ENCODE measurements around the gene PGAM1.
A peak's percentile ranks its signal among the peaks of the same experiment; 100 is the strongest.
"Not testable (repeated sequence)": the region's sequence is repeated elsewhere in the genome, so short reads cannot be mapped to it uniquely, and the experiment has no call there.

The PGAM1 gene

DNA sequence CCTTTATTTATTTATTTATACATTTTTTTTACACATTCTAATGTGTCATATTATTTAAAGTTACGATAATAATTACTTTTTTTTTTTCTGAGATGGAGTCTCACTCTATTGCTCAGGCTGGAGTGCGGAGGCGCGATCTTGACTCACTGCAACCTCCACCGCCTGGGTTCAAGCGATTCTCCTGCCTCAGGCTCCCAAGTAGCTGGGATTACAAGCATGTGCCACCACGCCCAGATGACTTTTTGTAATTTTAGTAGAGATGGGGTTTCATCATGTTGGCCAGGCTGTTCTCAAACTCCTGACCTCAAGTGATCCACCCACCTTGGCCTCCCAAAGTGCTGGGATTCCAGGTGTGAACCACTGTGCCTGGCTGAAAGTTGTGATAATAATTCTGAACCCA, 19.5 kb upstream of the PGAM1 start:
- in situ Hi-C loops (cut with HindIII; ENCODE audit: low pct_ligation_motif_present, low pct_unique_long_range_greater_than_20kb, low sequenced_read_pairs): not testable (repeated sequence)

DNA sequence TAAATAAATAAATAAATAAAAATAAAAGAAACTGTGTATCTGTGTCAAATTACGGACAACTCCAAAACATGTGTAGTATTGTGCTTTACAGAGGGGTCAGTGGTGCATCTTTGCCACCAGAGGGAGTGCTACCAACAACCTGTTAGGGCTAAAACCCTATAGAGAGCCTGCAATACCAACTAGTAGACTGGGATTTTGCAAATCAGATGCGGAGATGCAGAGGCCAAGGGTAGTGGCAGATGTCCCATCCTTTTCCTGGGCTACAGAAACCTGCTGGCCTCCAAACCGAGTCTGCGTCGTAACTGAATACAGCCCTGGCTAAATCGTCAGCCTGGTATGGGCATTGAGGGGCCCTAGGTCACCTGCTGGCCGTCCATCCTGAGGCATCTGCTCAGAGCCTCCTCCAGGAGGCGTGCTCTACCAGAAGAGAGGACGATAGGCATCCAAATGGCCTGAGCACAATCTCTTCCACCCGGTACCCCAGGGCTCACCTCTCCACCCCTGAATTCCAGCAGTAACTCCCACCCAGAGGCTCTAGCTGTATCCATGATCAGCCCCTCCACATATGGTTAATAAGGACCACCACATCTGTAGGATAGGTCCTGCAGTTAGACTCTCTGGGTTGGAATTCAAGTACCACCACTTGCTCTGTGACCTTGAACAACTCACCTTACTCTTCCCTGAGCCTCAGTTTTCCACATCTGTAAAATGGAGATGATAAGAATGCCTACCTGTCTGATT, 18.6 kb upstream of the PGAM1 start:
- in situ Hi-C loops (cut with HindIII; ENCODE audit: low pct_ligation_motif_present, low pct_unique_long_range_greater_than_20kb, low sequenced_read_pairs): no loop called here
- DNase-seq: peak; percentile 88

More for the DNA sequence above, 19.5 kb upstream of the PGAM1 start:
- not testable (repeated sequence) for DNase-seq

DNA sequence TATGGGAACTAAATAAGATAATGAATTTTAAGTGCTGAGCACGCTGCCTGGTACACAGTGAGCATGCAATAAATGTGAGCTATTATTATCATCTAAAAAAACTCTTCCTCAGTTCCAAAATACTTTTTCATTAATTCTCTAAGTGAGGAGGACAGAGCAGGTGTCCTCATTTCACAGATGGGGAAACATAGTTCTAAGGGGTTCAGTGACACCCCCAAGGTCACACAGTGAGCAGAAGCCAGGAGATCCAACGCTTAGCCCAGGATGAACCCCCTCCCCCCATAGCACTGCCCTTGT, 18.1 kb upstream of the PGAM1 start:
- DNase-seq: no peak
- in situ Hi-C loops (cut with HindIII; ENCODE audit: low pct_ligation_motif_present, low pct_unique_long_range_greater_than_20kb, low sequenced_read_pairs): no loop called here

DNA sequence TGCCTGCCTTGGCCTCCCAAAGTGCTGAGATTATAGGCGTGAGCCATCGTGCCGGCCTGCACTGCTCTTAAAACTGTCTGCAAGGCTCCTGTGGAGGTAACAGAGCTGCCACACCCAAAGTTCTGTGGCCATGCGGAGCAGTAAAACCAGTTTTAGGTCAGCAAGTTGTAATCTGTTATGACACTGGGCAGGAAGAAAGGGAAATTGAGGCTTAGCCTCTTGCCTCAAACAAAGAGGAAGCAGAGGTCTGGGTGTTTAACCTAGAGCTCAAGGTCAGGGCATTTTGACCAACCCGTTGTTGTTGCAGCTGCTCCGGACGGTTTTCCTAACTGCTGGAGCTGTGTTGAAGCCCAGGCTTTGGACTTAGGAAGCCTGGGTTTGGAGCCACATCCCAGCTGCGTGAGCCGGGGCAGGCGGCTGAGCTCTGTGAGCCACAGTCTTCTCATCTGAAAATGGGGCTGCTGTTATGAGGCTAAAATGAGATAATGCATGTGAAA, 17.4 kb upstream of the PGAM1 start:
- in situ Hi-C loops (cut with HindIII; ENCODE audit: low pct_ligation_motif_present, low pct_unique_long_range_greater_than_20kb, low sequenced_read_pairs): no loop called here
- no peak for DNase-seq

DNA sequence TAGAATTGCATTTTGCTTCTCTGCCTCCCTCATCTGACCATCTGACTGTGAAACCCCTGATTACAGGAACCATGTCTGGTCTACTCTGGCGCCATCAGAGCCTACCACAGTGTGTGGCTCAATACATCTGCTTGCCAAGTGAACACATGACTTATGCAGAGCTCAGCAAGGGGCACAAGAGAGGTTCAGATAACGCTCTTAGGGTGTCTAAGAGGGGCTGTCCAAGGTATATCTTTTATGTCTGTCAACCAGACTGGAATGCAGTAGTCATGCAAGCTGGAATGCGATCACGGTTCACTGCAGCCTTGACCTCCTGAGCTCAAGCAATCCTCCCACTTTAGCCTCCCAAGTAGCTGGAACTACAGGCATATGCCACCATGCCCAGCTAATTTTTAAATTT, 14.6 kb upstream of the PGAM1 start:
- peak; percentile 84 for DNase-seq

DNA sequence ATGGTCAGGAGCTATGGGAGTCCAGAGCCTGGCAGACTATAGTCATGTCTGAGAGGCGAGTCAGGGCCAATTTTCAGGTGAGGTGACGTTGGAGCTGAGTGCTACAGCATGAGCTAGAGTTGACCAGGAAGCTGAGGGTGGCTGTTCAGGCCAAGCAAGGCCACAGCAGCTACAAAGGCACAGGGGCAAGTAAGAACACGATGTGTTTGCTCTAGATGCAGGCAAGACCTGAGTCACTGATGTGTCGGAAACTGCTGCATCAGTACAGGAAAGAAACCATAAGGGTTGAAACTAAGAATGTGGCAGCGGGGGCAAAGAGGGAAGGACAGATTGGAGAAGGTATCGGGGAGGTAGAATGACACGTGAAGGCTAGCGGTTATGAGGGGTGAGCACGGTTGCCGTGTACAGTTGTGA, 13.1 kb upstream of the PGAM1 start:
- no peak for DNase-seq
- in situ Hi-C loops (cut with HindIII; ENCODE audit: low pct_ligation_motif_present, low pct_unique_long_range_greater_than_20kb, low sequenced_read_pairs): no loop called here

More for the DNA sequence above, 14.6 kb upstream of the PGAM1 start:
- in situ Hi-C loops (cut with HindIII; ENCODE audit: low pct_ligation_motif_present, low pct_unique_long_range_greater_than_20kb, low sequenced_read_pairs): no loop called here

DNA sequence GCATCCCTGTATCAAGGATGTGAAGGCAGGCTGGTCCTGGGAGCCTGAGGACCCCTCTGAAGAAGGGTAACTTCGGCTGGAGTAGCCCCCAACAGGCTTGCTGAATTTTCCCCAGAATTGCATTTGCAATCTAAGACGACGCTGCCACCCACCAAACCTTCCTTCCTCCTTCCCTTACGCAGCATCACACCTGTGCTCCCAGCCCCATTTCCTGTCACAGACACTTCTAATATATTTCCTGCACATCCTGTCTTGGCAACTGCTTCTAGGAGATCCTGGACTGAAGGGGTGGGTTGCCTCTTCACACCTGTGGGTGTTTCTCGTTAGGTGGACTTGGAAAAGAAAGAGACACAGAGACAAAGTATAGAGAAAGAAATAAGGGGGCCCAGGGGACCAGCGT, 9.4 kb upstream of the PGAM1 start:
- in situ Hi-C loops (cut with HindIII; ENCODE audit: low pct_ligation_motif_present, low pct_unique_long_range_greater_than_20kb, low sequenced_read_pairs): no loop called here
- no peak for DNase-seq

DNA sequence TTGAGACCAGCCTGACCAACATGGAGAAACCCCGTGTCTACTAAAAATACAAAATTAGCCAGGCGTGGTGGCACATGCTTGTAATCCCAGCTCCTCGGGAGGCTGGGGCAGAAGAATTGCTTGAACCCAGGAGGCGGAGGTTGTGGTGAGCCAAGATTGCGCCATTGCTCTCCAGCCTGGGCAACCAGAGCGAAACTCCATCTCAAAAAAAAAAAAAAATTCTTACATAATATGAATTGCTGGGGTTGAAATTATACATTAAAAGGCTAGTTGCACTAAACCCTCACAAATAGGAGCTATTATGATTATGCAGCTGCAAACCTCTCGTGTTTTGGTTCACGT, 2.3 kb upstream of the PGAM1 start:
- DNase-seq; in situ Hi-C loops (cut with HindIII; ENCODE audit: low pct_ligation_motif_present, low pct_unique_long_range_greater_than_20kb, low sequenced_read_pairs): not testable (repeated sequence)

DNA sequence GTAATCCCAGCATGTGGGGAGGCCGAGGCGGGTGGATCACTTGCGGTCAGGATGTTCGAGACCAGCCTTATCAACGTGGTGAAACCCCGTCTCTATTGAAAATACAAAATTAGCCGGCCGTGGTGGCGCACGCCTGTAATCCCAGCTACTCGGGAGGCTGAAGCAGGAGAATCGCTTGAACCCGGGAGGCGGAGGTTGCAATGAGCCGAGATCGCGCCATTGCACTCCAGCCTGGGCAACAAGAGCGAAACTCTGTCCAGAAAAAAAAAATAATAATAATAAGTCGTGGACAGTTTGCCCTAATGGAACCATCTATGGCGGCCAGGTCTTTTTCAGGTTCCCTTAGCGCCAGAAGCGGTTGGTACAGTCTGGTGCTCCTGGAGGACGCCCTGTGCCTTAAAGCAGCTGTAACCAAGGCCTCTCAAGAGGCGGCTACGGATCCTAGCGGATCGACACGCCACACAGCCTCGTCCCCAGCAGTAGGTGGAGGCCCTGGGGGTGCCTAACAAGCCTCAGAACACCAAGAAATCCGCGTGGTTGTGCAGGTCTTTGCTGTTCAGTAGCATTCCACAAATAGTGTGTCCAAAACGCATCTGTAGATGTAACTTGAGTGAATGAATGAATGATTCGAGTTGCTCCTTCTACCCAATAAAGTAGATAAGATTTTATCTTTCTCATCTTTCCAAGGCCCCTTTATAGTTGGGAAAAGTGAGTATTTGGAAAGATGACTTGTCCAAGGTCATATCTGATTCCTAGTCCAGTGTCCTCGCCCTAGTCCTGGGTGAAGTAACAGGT, 982 bp downstream of the PGAM1 start:
- peak; percentile 29 for DNase-seq
- in situ Hi-C loops (cut with HindIII; ENCODE audit: low pct_ligation_motif_present, low pct_unique_long_range_greater_than_20kb, low sequenced_read_pairs): no loop called here

DNA sequence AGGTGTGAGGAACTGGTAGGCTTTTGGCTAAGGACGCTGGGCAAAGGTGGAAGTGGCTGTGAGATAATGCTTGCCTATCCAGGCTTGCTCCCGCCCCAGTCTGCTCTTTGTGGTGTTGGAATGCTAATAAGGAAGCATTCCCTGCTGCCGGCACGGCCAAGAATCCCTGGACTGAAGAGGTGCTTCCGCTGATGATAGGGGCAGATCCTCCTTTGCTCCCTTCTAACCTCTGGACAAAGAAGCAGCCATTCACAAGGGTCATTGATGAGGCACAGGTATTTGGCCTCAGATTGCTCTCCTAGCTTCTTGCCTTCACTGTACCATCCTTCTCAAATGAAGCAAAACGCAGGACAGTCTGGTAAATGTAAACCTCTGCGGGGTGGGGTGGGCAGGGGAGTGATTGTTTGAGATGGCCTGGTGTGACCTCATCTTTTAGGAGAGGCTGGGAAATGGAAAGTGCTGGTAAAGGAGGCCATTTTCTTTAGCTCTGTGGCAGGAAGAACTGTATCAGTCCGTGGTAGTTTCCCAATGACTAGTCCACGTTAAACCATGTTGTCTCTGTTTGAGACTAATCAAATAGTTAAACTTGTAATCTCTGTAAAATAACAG, 1.7 kb downstream of the PGAM1 start:
- in situ Hi-C loops (cut with HindIII; ENCODE audit: low pct_ligation_motif_present, low pct_unique_long_range_greater_than_20kb, low sequenced_read_pairs): no loop called here
- DNase-seq: peak; percentile 77

DNA sequence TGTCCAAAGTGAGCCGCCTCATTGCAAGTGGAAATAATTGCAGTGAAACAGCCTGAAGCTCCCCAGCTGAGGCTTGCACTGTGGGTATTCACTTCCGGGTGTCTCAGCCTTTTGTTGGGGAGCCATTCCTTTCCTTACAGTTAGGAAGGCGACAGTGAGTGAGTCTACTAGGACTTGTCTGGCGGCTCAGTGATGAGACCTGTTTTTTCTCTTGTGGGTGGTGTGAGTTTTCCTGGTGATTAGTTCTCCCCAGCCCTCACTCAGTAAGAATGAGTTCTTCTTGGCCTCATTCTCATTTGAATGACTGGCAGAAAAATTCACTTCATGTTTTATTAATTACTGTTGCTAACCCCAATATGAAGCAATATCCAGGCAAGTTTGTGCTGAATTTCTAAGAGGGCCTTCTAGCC, 2.6 kb downstream of the PGAM1 start:
- in situ Hi-C loops (cut with HindIII; ENCODE audit: low pct_ligation_motif_present, low pct_unique_long_range_greater_than_20kb, low sequenced_read_pairs): no loop called here
- DNase-seq: no peak

DNA sequence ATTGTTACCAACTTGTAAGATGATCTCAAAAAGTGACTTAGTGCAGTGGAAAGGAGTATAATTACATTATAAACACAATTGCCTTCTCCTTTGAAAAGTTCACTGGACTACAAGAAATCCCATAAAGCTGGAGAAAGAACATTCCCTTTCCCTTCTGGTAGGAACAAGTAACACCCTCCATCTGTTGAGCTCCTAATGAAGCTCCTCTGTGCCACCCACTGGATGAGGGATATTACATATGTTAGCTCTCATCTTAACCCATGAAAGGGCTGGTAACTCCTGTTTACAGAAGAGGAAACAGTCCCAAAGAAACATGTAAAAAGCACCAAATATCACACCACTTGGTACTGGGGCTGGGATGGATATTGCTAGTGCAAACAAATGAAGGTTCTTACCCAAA, 8.1 kb downstream of the PGAM1 start:
- in situ Hi-C loops (cut with HindIII; ENCODE audit: low pct_ligation_motif_present, low pct_unique_long_range_greater_than_20kb, low sequenced_read_pairs): no loop called here
- DNase-seq: no peak

DNA sequence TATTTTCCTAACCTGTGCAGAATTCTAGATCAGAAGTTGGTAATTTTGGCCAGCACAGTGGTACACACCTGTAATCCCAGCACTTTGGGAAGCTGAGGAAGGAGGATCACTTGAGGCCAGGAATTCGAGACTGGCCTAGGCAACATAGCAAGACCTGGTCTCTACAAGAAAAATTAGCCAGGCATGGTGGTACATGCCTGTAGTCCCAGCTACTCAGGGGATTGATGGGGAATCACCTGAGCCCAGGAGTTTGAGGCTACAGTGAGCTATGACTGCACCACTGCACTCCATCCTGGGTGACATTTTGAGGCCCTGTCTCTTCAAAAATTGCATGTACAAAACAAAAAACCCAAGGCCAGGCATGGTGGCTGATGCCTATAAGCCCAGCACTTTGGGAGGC, 8.6 kb downstream of the PGAM1 start:
- in situ Hi-C loops (cut with HindIII; ENCODE audit: low pct_ligation_motif_present, low pct_unique_long_range_greater_than_20kb, low sequenced_read_pairs): no loop called here
- DNase-seq: no peak

DNA sequence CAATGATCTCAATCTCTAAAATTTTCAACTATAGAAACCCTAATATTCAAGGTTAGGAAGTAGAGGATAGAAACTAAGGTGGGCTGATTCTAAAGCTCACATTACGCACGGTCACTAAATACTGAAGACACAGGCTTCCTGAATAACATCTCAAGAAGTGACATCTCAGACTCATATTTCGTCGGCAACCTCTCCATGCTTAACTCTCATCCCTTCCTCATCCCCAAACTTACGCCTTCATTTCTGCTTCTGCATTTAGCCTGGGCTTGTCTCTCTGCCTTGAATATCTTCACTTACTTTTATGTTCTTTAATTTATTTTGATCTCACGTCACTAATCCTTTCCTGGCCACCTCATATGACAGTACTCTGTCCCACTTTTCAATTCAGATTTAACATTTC, 9.2 kb downstream of the PGAM1 start:
- no peak for DNase-seq
- in situ Hi-C loops (cut with HindIII; ENCODE audit: low pct_ligation_motif_present, low pct_unique_long_range_greater_than_20kb, low sequenced_read_pairs): no loop called here

DNA sequence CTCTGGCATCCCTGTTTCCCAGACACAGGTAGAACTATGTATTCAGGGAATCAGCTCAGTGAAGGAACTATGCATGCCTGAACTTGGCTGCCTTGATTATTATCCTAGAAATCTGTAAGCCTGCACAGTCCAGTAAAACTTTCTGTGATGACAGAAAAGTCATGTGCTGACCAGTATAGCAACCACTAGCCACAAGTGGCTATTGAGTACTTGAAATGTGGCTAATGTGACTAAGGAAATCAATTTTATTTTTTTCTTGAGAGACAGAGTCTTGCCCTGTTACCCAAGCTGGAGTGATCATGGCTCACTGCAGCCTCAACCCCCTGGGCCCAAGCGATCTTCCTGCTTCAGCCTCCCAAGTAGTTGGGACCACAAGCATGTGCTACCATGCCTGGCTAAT, 16.3 kb downstream of the PGAM1 start:
- peak; percentile 68 for DNase-seq
- in situ Hi-C loops (cut with HindIII; ENCODE audit: low pct_ligation_motif_present, low pct_unique_long_range_greater_than_20kb, low sequenced_read_pairs): no loop called here

DNA sequence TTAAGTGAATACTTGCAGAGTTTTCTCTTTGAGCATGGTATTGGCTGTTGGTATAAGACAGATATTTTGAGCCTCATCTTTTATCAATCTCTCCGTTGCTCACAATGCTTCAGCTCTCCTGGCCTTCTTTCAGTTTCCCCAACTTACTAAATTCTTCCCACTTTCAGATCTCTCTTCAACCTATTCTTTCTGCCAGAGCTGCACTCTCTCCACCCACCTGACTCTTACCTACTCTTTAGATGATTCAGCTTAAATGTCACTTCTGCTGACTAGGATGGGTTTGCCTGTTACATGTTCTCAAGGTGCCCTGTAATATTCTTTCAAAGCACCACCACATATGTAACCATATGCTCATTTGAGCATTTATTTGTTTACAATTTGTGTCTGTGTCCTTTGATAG, 18.2 kb downstream of the PGAM1 start:
- in situ Hi-C loops (cut with HindIII; ENCODE audit: low pct_ligation_motif_present, low pct_unique_long_range_greater_than_20kb, low sequenced_read_pairs): no loop called here
- DNase-seq: no peak

DNA sequence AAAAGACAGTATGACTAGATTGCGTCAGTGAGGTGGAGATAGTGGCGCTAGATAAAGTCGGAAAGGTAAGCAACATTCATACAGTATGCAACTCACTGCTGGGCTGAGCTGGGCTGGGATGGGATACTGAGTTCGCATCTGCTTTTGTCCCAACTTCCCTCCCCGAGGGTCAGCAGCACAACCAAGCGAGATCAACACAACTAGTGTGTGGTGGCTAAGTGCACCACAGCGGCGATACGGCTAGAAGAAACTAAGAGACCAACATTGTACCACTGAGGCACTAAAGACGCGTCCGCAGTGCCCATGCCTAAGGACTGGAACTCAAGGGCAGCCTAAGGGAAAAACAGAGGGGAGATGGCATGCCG, 19.3 kb downstream of the PGAM1 start:
- in situ Hi-C loops (cut with HindIII; ENCODE audit: low pct_ligation_motif_present, low pct_unique_long_range_greater_than_20kb, low sequenced_read_pairs): no loop called here
- no peak for DNase-seq

DNA sequence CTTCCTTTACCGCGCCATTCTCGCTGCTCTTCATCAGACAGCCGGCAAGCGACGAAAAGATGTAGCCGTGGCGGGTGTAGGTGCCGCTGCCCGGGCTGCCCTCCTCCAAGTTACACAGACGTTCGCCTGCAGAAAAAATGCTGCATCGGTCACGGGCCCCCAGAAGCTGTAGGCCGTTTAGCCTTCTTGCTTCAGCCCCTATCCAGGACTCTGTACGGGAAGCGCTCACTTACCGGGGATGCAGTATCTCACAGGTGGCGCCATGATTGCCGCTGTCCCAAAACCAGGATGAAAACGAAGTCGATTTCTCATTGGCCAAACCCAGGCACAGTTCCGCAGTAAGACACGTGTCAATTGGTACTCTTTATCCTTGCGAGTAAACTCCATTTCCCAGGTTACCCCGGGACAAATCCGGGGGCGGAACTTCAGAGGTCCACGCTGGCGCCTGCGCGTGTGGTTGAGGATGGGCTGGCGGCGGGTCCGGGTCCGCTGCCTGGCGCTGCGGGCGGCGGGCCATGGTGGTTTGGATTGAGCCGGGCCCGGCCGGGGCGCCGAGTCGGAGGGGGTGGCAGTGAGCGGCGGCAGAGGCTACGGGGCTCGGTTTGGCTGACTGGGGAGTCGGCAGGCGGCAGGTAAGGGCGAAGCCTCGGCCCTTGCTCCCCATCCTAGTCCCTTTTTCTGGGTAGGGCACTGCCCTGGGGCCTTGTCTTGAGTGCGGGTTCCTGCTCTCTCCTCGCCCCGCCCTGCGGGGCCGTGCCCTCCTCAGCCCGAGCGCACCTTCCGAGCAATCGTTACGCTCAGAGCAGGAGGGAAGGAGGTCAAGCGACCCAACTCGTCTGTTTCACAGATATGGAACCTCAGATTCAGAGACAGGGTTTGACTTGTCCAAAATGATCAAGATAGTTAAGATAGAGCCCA, 20.0 kb downstream of the PGAM1 start, which contains the start of the genes EXOSC1 and ZDHHC16:
EXOSC1 (minus strand) TSS at position 285 of the 918 bp plus-strand sequence; CDS start at position 264, 21 bp downstream.
ZDHHC16 (plus strand) TSS at position 454 of the 918 bp plus-strand sequence. CDS start 5,501 bp downstream, outside the sequence.
- in situ Hi-C loops (cut with HindIII; ENCODE audit: low pct_ligation_motif_present, low pct_unique_long_range_greater_than_20kb, low sequenced_read_pairs): no loop called here
- peak; percentile 98 for DNase-seq

DNA sequence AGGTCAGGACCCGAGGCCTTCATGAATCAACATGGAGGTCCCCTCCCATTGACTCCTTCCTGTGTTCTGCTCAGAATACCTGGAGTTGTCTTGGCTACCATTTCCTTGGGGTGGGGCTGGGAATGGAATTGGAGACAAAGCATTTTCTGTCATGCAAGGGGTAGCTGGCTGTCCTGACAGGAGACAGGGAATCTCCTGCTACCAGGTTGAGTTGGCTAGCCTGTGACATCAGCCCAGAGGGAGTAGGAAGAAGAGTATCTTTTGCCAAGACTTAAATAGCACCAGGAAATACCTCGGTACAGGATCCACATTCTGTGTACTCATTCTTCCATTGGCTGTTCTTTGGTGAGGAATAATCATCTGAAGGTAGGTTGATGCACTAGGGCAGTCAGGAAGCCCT, 24.8 kb downstream of the PGAM1 start:
- in situ Hi-C loops (cut with HindIII; ENCODE audit: low pct_ligation_motif_present, low pct_unique_long_range_greater_than_20kb, low sequenced_read_pairs): no loop called here

More for the DNA sequence above, 24.8 kb downstream of the PGAM1 start:
- no peak for DNase-seq

All from ACHN (cell line).